CD4-positive, alpha-beta memory T cell (primary cell): ENCODE results near the gene DUSP12. TPM values are rescaled to one million over a fixed set of nuclear protein-coding genes. Genes with fewer than 3 reads are reported as not detected.
A peak's percentile ranks its signal among the peaks of the same experiment; 100 is the strongest.
"Not testable (repeated sequence)": the region's sequence is repeated elsewhere in the genome, so short reads cannot be mapped to it uniquely, and the experiment has no call there.

Experiments used
- CTCF ChIA-PET: fragments of 350-600 bp; sonication (Branson Sonifier 250); formaldehyde crosslinking; loops from one replicate; lab custom pipeline; 2021; ENCODE audit warnings: inconsistent platforms; ENCODE audit not compliant: partially characterized antibody; lab: Charles Lee
- POLR2A ChIA-PET: fragments of 350-600 bp; sonication (Branson Sonifier 250); formaldehyde crosslinking; loops from one replicate; lab custom pipeline; 2021; ENCODE audit not compliant: partially characterized antibody; lab: Charles Lee
- DNase-seq, 5 donors: peaks; one replicate each; pipeline versions ENCODE4 v3.0.0 to v3.0.0-alpha.2; 2020 to 2022; ENCODE audit warnings: mixed read lengths in 1 of 5
- H3K27ac ChIP-seq: one replicate; pipeline ENCODE4 v1.7.0; 2013; ENCODE audit warnings: low read depth, low read length
- H3K27me3 ChIP-seq: 2 replicates; pipeline ENCODE4 v1.7.0; 2013; ENCODE audit warnings: mild to moderate bottlenecking, low read length, moderate library complexity; ENCODE audit not compliant: insufficient read depth
- H3K36me3 ChIP-seq: 2 replicates; pipeline ENCODE4 v1.7.0; 2013; ENCODE audit warnings: mild to moderate bottlenecking, low read length, moderate library complexity; ENCODE audit not compliant: insufficient read depth
- H3K4me1 ChIP-seq: 2 replicates; pipeline ENCODE4 v1.7.0; 2013; ENCODE audit warnings: mild to moderate bottlenecking, low read length, moderate library complexity; ENCODE audit not compliant: insufficient read depth
- H3K4me3 ChIP-seq, 2 donors: one replicate each; pipeline ENCODE4 v1.7.0; 2013; ENCODE audit warnings: low read length in 2 of 2, mild to moderate bottlenecking in 1 of 2
- H3K9me3 ChIP-seq, 2 donors: one replicate each; pipeline ENCODE4 v1.7.0; 2013; ENCODE audit warnings: low read length in 2 of 2, control low read depth in 1 of 2; ENCODE audit not compliant: control insufficient read depth in 1 of 2
- H3K27ac Mint-ChIP-seq, 7 donors: one replicate each; pipeline ENCODE4 v1.8.0; 2020 to 2021; ENCODE audit warnings: mixed read lengths in 7 of 7, mild to moderate bottlenecking in 6 of 7, inconsistent platforms in 3 of 7, moderate library complexity in 3 of 7
- H3K27me3 Mint-ChIP-seq, 2 donors: one replicate each; pipeline ENCODE4 v1.8.0; 2020 to 2021; ENCODE audit warnings: mixed read lengths in 2 of 2
- H3K36me3 Mint-ChIP-seq, 2 donors: one replicate each; pipeline ENCODE4 v1.8.0; 2020 to 2021; ENCODE audit warnings: mixed read lengths in 2 of 2, inconsistent platforms in 1 of 2, mild to moderate bottlenecking in 1 of 2
- H3K4me1 Mint-ChIP-seq, 4 donors: one replicate each; pipeline ENCODE4 v1.8.0; 2020 to 2021; ENCODE audit warnings: mixed read lengths in 4 of 4, mild to moderate bottlenecking in 1 of 4
- H3K4me3 Mint-ChIP-seq, 8 donors: one replicate each; pipeline ENCODE4 v1.8.0; 2020 to 2021; ENCODE audit warnings: mixed read lengths in 8 of 8, mild to moderate bottlenecking in 7 of 8, moderate library complexity in 6 of 8, inconsistent platforms in 3 of 8
- H3K9me3 Mint-ChIP-seq, 8 donors: one replicate each; pipeline ENCODE4 v1.8.0; 2020 to 2021; ENCODE audit warnings: mixed read lengths in 8 of 8, mild to moderate bottlenecking in 5 of 8, inconsistent platforms in 3 of 8, moderate library complexity in 1 of 8
- intact Hi-C: fragments of 100-400 bp; cut with micrococcal nuclease; formaldehyde crosslinking; loops from one replicate; pipeline ENCODE4 v1.15.1; 2023
- polyA plus RNA-seq, 2 donors: library from polyadenylated mRNA; unstranded; fragments of 300-500 nt; fragmentation: Illumina TruSeq; gene quantifications; one replicate each; pipeline ENCODE4 v1.2.3, GENCODE V29; 2021
- total RNA-seq, 2 experiments: library from RNA; stranded (reverse); gene quantifications; one replicate each; pipeline ENCODE4 v1.2.3, GENCODE V29; 2021

The DUSP12 gene
- total and polyA plus RNA-seq, 4 experiments from 2014 or later: 30.4 to 86.5 (median 42.7) TPM

- no peak overlapping the region for H3K4me3 ChIP-seq
- no peak overlapping the region for H3K27ac ChIP-seq
- H3K9me3 ChIP-seq: no peaks in the 10 kb centered on the region
- POLR2A ChIA-PET: no interaction called here
- Mint-ChIP-seq H3K27me3 (no peaks in the 10 kb centered on the region), H3K4me1 (peaks cover 6 to 25% (median 17%) of the 10 kb centered on the region in 4 donors), H3K9me3 (no peaks in the 10 kb centered on the region), H3K27ac (no peak overlapping the region), H3K4me3 (no peak overlapping the region), H3K36me3 (peaks cover 0 to 4% of the 10 kb centered on the region in 2 donors)
- no peaks in the 10 kb centered on the region for H3K27me3 ChIP-seq
- intact Hi-C loops: no loop called here
- no peaks in the 10 kb centered on the region for H3K36me3 ChIP-seq
- H3K4me1 ChIP-seq: peaks cover 9% of the 10 kb centered on the region
- CTCF ChIA-PET: interaction anchor here (2.9 kb wide), 1 partner anchor 16 kb away, joined by 8 read pairs; no protein-coding TSS in a partner anchor
- no peak for DNase-seq
Observed at GRCh38 chr1:161722406-161722805, 27.2 kb upstream of the DUSP12 start.

- H3K27ac ChIP-seq: no peak overlapping the region
- H3K27me3 ChIP-seq: no peaks in the 10 kb centered on the region
- Mint-ChIP-seq H3K4me3 (peak overlapping the region in 3 of 8 donors; percentile 15 to 49 (median 45)), H3K9me3 (no peaks in the 10 kb centered on the region), H3K27ac (peak overlapping the region in 1 of 7 donors; percentile 23), H3K4me1 (peaks cover 13 to 34% (median 25%) of the 10 kb centered on the region in 4 donors), H3K27me3 (no peaks in the 10 kb centered on the region), H3K36me3 (peaks cover 0 to 6% of the 10 kb centered on the region in 2 donors)
- peaks cover 21% of the 10 kb centered on the region for H3K4me1 ChIP-seq
- no peaks in the 10 kb centered on the region for H3K9me3 ChIP-seq
- intact Hi-C loops: no loop called here
- no peak for DNase-seq
- CTCF ChIA-PET: interaction anchor here (2.9 kb wide), 1 partner anchor 14 kb away, joined by 8 read pairs; no protein-coding TSS in a partner anchor
- POLR2A ChIA-PET: no interaction called here
- no peak overlapping the region for H3K4me3 ChIP-seq
- H3K36me3 ChIP-seq: no peaks in the 10 kb centered on the region
Observed at GRCh38 chr1:161723459-161724141, 26.0 kb upstream of the DUSP12 start.

DNA sequence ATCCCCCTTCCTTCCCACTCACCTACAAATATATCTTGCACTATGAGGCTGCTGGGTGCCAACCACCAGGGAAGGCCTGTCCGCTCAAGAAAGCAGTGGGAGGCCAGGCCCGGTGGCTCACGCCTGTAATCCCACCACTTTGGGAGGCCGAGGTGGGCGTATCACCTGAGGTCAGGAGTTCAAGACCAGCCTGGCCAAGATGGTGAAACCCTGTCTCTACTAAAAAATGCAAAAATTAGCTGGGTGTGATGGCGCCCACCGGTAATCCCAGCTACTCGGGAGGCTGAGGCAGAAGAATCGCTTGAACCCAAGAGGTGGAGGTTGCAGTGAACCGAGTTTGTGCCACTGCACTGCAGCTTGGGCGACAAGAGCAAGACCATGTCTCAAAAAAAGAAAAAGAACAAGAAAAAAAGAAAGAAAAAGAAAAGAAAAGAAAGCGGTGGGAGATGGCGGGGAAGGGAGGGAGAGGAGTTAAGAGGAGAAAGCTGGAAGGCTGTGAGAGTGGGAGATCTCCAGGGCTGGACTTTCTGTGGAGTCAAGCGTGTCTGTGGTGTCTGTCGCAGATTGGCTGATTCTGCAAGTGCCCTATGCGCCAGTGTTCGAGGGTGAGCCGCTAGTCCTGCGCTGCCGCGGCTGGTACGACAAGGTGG is 24.2 kb upstream of the DUSP12 start:
- not testable (repeated sequence) for H3K27ac ChIP-seq, H3K36me3 Mint-ChIP-seq, H3K27me3 Mint-ChIP-seq, H3K9me3 ChIP-seq, DNase-seq, H3K36me3 ChIP-seq, H3K27me3 ChIP-seq, H3K9me3 Mint-ChIP-seq
- Histone ChIP-seq H3K4me1 (peaks cover 34% of the 10 kb centered on the region), H3K4me3 (peak overlapping the region; percentile 79 to 85)
- Mint-ChIP-seq H3K27ac (peak overlapping the region; percentile 47 to 90 (median 82)), H3K4me1 (peaks cover 23 to 47% (median 36%) of the 10 kb centered on the region in 4 donors), H3K4me3 (peak overlapping the region; percentile 92 to 100 (median 96))
- intact Hi-C loops: loop anchor here (5.0 kb wide), 1 partner anchor 183 kb away; no protein-coding TSS in a partner anchor
- CTCF ChIA-PET: interaction anchor here (1.1 to 6.6 kb wide), 7 partner anchors 9 to 343 kb away, joined by 3 to 103 read pairs (median 6); partner anchors contain the start of gene DUSP12
- POLR2A ChIA-PET: interaction anchor here (1.0 to 4.6 kb wide), 11 partner anchors 9 to 1802 kb away, joined by 3 to 104 read pairs (median 12); partner anchors contain the start of gene DUSP12

DNA sequence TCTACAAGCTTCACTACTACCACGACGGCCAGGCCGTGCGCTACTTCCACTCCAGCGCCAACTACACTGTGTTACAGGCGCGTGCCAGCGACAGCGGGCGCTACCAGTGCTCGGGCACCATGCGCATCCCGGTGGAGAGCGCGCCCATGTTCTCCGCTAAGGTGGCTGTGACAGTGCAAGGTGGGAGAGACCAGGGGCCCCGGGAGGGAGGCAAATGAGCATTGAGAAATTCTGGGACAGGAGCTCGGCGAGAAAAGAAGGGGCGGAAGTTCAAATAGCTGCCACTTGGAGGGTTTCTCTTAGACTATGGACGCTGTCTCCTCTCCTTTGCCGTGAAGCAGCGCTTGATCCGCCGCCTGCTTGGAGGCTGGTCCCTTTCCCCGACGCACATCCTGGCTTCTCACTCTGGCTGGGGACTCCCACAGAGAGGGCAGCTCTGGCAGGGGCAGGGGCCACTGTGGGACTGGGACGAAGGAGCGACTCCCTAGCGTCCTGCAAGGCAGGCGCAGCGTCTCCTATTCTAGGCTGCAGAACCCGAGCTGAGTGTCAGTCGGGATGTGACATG is 23.6 kb upstream of the DUSP12 start:
- Mint-ChIP-seq H3K36me3 (peaks cover 0 to 6% of the 10 kb centered on the region in 2 donors), H3K27ac (peak overlapping the region; percentile 47 to 90 (median 82)), H3K4me1 (peaks cover 24 to 49% (median 38%) of the 10 kb centered on the region in 4 donors), H3K27me3 (no peaks in the 10 kb centered on the region), H3K9me3 (no peaks in the 10 kb centered on the region), H3K4me3 (peak overlapping the region; percentile 92 to 100 (median 96))
- Histone ChIP-seq H3K36me3 (no peaks in the 10 kb centered on the region), H3K27me3 (no peaks in the 10 kb centered on the region), H3K27ac (peak overlapping the region; percentile 45), H3K4me1 (peaks cover 38% of the 10 kb centered on the region), H3K9me3 (no peaks in the 10 kb centered on the region), H3K4me3 (peak overlapping the region; percentile 79 to 85)
- DNase-seq: peak; percentile 43 to 52 (median 44)
- ChIA-PET CTCF (interaction anchor here (0.9 to 6.6 kb wide), 9 partner anchors 9 to 344 kb away, joined by 3 to 103 read pairs (median 5); partner anchors contain the start of gene DUSP12), POLR2A (interaction anchor here (1.0 to 4.6 kb wide), 18 partner anchors 8 to 1803 kb away, joined by 3 to 104 read pairs (median 4); partner anchors contain the start of gene DUSP12)
- intact Hi-C loops: loop anchor here (1.0 to 5.0 kb wide), 4 partner anchors 15 to 184 kb away; partner anchors contain the start of gene ATF6

- Histone ChIP-seq H3K36me3 (no peaks in the 10 kb centered on the region), H3K27me3 (no peaks in the 10 kb centered on the region), H3K9me3 (no peaks in the 10 kb centered on the region), H3K4me3 (peak overlapping the region; percentile 79 to 85), H3K27ac (peak overlapping the region; percentile 61), H3K4me1 (peaks cover 38% of the 10 kb centered on the region)
- Mint-ChIP-seq H3K4me3 (peak overlapping the region; percentile 92 to 100 (median 96)), H3K4me1 (peaks cover 24 to 52% (median 39%) of the 10 kb centered on the region in 4 donors), H3K36me3 (peaks cover 0 to 6% of the 10 kb centered on the region in 2 donors), H3K9me3 (no peaks in the 10 kb centered on the region), H3K27ac (peak overlapping the region; percentile 34 to 97 (median 77)), H3K27me3 (no peaks in the 10 kb centered on the region)
- intact Hi-C loops: loop anchor here (1.0 to 5.0 kb wide), 4 partner anchors 15 to 184 kb away; partner anchors contain the start of gene ATF6
- DNase-seq: peak; percentile 66 to 77 (median 68)
- POLR2A ChIA-PET: interaction anchor here (0.6 to 4.6 kb wide), 24 partner anchors 8 to 1804 kb away, joined by 3 to 104 read pairs (median 4); partner anchors contain the start of genes ATF6, DUSP12 and HSPA6
- CTCF ChIA-PET: interaction anchor here (0.9 to 6.6 kb wide), 8 partner anchors 10 to 345 kb away, joined by 3 to 103 read pairs (median 6); partner anchors contain the start of gene DUSP12
Observed at GRCh38 chr1:161726473-161727255, 22.9 kb upstream of the DUSP12 start.
